Endodermal cell (in vitro differentiated cells): Measurements from ENCODE around the gene ZNF576. TPM values are rescaled to one million over a fixed set of nuclear protein-coding genes. Genes with fewer than 3 reads are reported as not detected.

Experiments used
- DNase-seq: peaks from one replicate; pipeline ENCODE4 v3.0.0-alpha.2; 2017
- H3K27ac ChIP-seq: 2 replicates; pipeline ENCODE4 v1.5.1; 2013; ENCODE audit warnings: mild to moderate bottlenecking, low read depth, low read length, moderate library complexity
- H3K27me3 ChIP-seq: 2 replicates; pipeline ENCODE4 v1.6.1; 2013; ENCODE audit warnings: mild to moderate bottlenecking, low read length, moderate library complexity; ENCODE audit not compliant: insufficient read depth, control insufficient read depth, poor library complexity, severe bottlenecking
- H3K36me3 ChIP-seq: 2 replicates; pipeline ENCODE4 v1.7.0; 2013; ENCODE audit warnings: mild to moderate bottlenecking, low read length, moderate library complexity; ENCODE audit not compliant: control insufficient read depth, insufficient read depth
- H3K4me1 ChIP-seq: one replicate; pipeline ENCODE4 v1.7.0; 2013; ENCODE audit warnings: low read length; ENCODE audit not compliant: control insufficient read depth, insufficient read depth
- H3K4me3 ChIP-seq: 2 replicates; pipeline ENCODE4 v1.5.1; 2013; ENCODE audit warnings: mild to moderate bottlenecking, low read length, moderate library complexity
- H3K9ac ChIP-seq: 2 replicates; pipeline ENCODE4 v1.6.1; 2013; ENCODE audit warnings: mild to moderate bottlenecking, low read length, moderate library complexity; ENCODE audit not compliant: poor library complexity, severe bottlenecking; ENCODE audit errors: extremely low read depth
- H3K9me3 ChIP-seq: 2 replicates; pipeline ENCODE4 v1.6.1; 2013; ENCODE audit warnings: mild to moderate bottlenecking, low read length, moderate library complexity; ENCODE audit not compliant: control insufficient read depth
- H3K27ac Mint-ChIP-seq: 2 replicates; pipeline ENCODE4 v1.8.0; 2020; ENCODE audit warnings: mixed read lengths
- H3K27me3 Mint-ChIP-seq: 2 replicates; pipeline ENCODE4 v1.8.0; 2021; ENCODE audit warnings: mild to moderate bottlenecking, mixed read lengths; ENCODE audit not compliant: insufficient read depth
- H3K36me3 Mint-ChIP-seq: 2 replicates; pipeline ENCODE4 v1.8.0; 2020; ENCODE audit warnings: low read depth, mixed read lengths
- H3K4me1 Mint-ChIP-seq: 2 replicates; pipeline ENCODE4 v1.8.0; 2020; ENCODE audit warnings: mixed read lengths
- H3K4me3 Mint-ChIP-seq: 2 replicates; pipeline ENCODE4 v1.8.0; 2020; ENCODE audit warnings: mild to moderate bottlenecking, moderate library complexity, mixed read lengths
- H3K9me3 Mint-ChIP-seq: 2 replicates; pipeline ENCODE4 v1.8.0; 2020; ENCODE audit warnings: mild to moderate bottlenecking, mixed read lengths
- WGBS, 2 experiments: methylation state at CpG; one replicate each; pipeline versions ENCODE4 v1.1.5 to v1.1.7; 2013; ENCODE audit warnings: missing lambda C conversion rate in 2 of 2, mixed read lengths in 1 of 2; ENCODE audit not compliant: insufficient coverage in 1 of 2, insufficient read length in 1 of 2; 5-methylcytosine and 5-hydroxymethylcytosine counted together
- total RNA-seq, 2 donors: library from RNA; stranded (reverse); fragmentation: NEBNext Ultra II Directional in 1 of 2; extraction: Animal tissue kit (Norgen Biotek cat#: 25700) in 1 of 2; gene quantifications; 2 replicates in 1 of 2; 3 replicates in 1 of 2; pipeline ENCODE4 v1.2.1, GENCODE V29; 2021
- TF ChIP-seq, protein P1 (sequence below): fragments of 200-600 bp; sonication (generic); conservative IDR thresholded peaks from 2 replicates; pipeline ENCODE4 v1.5.0; 2021; ENCODE audit warnings: antibody characterized with exemption, mild to moderate bottlenecking

Gene ZNF576
- total RNA-seq, 2 donors from 2014 or later: 11.9 to 12.1 TPM

- WGBS, 2 experiments: 84 to 88% methylated on average over 3 of the region's 3 CpGs
- Histone ChIP-seq H3K36me3 (peaks cover 54% of the 10 kb centered on the region), H3K4me3 (no peak overlapping the region), H3K4me1 (no peaks in the 10 kb centered on the region), H3K9ac (no peak overlapping the region), H3K9me3 (no peaks in the 10 kb centered on the region), H3K27ac (no peak overlapping the region), H3K27me3 (no peaks in the 10 kb centered on the region)
- TF ChIP-seq, protein P1, sequence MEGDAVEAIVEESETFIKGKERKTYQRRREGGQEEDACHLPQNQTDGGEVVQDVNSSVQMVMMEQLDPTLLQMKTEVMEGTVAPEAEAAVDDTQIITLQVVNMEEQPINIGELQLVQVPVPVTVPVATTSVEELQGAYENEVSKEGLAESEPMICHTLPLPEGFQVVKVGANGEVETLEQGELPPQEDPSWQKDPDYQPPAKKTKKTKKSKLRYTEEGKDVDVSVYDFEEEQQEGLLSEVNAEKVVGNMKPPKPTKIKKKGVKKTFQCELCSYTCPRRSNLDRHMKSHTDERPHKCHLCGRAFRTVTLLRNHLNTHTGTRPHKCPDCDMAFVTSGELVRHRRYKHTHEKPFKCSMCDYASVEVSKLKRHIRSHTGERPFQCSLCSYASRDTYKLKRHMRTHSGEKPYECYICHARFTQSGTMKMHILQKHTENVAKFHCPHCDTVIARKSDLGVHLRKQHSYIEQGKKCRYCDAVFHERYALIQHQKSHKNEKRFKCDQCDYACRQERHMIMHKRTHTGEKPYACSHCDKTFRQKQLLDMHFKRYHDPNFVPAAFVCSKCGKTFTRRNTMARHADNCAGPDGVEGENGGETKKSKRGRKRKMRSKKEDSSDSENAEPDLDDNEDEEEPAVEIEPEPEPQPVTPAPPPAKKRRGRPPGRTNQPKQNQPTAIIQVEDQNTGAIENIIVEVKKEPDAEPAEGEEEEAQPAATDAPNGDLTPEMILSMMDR: no peak
- H3K27me3 Mint-ChIP-seq: no peaks in the 10 kb centered on the region
- peaks cover 55% of the 10 kb centered on the region for H3K36me3 Mint-ChIP-seq
- H3K9me3 Mint-ChIP-seq: no peaks in the 10 kb centered on the region
- DNase-seq: peak; percentile 76
- peak overlapping the region; percentile 63 for H3K27ac Mint-ChIP-seq
- peaks cover 4% of the 10 kb centered on the region for H3K4me1 Mint-ChIP-seq
- no peak overlapping the region for H3K4me3 Mint-ChIP-seq
Measured at GRCh38 chr19:43610493-43610892, 14.1 kb downstream of the ZNF576 start.

- H3K36me3 ChIP-seq: peaks cover 44% of the 10 kb centered on the region
Measured at GRCh38 chr19:43611788-43612187, 15.4 kb downstream of the ZNF576 start, which contains the start of gene SRRM5. Gene SRRM5, plus strand, starts transcription at chr19:43612088. Its CDS starts 34 bp downstream, at chr19:43612122.

DNA sequence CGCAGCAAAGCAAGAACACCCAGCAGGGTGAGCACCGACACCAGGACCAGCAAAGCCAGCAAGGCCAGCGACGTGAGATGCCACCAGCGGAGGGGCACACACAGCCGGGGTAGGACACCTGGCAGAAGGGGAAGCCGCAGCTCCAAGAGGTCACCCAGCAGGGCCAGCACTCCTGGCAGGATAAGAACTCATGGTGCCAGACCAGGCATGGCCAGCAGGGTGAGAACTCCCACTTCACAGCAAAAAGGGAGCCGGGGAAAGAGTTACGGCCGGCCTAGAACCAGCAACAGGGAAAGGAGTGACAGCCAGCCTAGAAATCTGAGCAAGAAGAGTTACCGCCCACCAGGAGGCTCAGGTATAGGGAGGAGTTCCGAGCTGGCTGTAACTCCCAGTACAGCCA is 16.0 kb downstream of the ZNF576 start:
- peaks cover 38% of the 10 kb centered on the region for H3K36me3 ChIP-seq
- no peaks in the 10 kb centered on the region for H3K27me3 ChIP-seq
- no peak overlapping the region for H3K9ac ChIP-seq
- Mint-ChIP-seq H3K27ac (no peak overlapping the region), H3K4me1 (peaks cover 4% of the 10 kb centered on the region), H3K4me3 (no peak overlapping the region), H3K9me3 (no peaks in the 10 kb centered on the region), H3K36me3 (peaks cover 42% of the 10 kb centered on the region), H3K27me3 (no peaks in the 10 kb centered on the region)
- H3K27ac ChIP-seq: no peak overlapping the region
- peak; percentile 54 for DNase-seq
- H3K4me3 ChIP-seq: no peak overlapping the region
- WGBS, 2 experiments: 94 to 97% methylated on average over 11 to 12 of the region's 12 CpGs
- no peaks in the 10 kb centered on the region for H3K9me3 ChIP-seq
- TF ChIP-seq, protein P1: peak; percentile 37
- no peaks in the 10 kb centered on the region for H3K4me1 ChIP-seq

More at GRCh38 chr19:43611788-43612187, 15.4 kb downstream of the ZNF576 start, which contains the start of gene SRRM5:
- no peaks in the 10 kb centered on the region for H3K9me3 Mint-ChIP-seq
- H3K27ac Mint-ChIP-seq: peak within 1 kb of the TSS; percentile 63
- H3K4me1 ChIP-seq: no peaks in the 10 kb centered on the region
- H3K4me3 ChIP-seq: no peak within 1 kb of the TSS
- no peaks in the 10 kb centered on the region for H3K9me3 ChIP-seq
- DNase-seq: no peak
- H3K36me3 Mint-ChIP-seq: peaks cover 48% of the 10 kb centered on the region
- H3K4me3 Mint-ChIP-seq: no peak within 1 kb of the TSS
- no peaks in the 10 kb centered on the region for H3K27me3 Mint-ChIP-seq
- H3K27ac ChIP-seq: no peak within 1 kb of the TSS
- no peak within 1 kb of the TSS for H3K9ac ChIP-seq
- H3K27me3 ChIP-seq: no peaks in the 10 kb centered on the region
- TF ChIP-seq, protein P1: no peak
- WGBS, 2 experiments: 94 to 95% methylated on average over 3 of the region's 3 CpGs
- peaks cover 4% of the 10 kb centered on the region for H3K4me1 Mint-ChIP-seq
